ENCODE results near the gene ERC2.

ERC2 gene

GRCh38 chr3:55511895-55512570 lies 956.2 kb downstream of the ERC2 start:
- no peak for TF ChIP-seq GATA3 (IDR thresholded peaks at IDR 0.05; ENCODE audit: low read depth, low read length)
- TF ChIP-seq GATA2 (IDR thresholded peaks at IDR 0.05; ENCODE audit: low read depth, low read length): no peak

GRCh38 chr3:55508335-55508734 lies 959.9 kb downstream of the ERC2 start:
- TF ChIP-seq GATA3 (IDR thresholded peaks at IDR 0.05; ENCODE audit: low read depth, low read length): no peak
- TF ChIP-seq GATA2 (IDR thresholded peaks at IDR 0.05; ENCODE audit: low read depth, low read length): no peak

- no peak for TF ChIP-seq GATA3 (IDR thresholded peaks at IDR 0.05; ENCODE audit: low read depth, low read length)
- no peak for TF ChIP-seq GATA2 (IDR thresholded peaks at IDR 0.05; ENCODE audit: low read depth, low read length)
These were observed 960.5 kb downstream of the ERC2 start for GRCh38 chr3:55507808-55508207.

GRCh38 chr3:55505776-55506175 lies 962.5 kb downstream of the ERC2 start:
- no peak for TF ChIP-seq GATA3 (IDR thresholded peaks at IDR 0.05; ENCODE audit: low read depth, low read length)
- TF ChIP-seq GATA2 (IDR thresholded peaks at IDR 0.05; ENCODE audit: low read depth, low read length): no peak

GRCh38 chr3:55501905-55502304 lies 966.4 kb downstream of the ERC2 start:
- TF ChIP-seq GATA2 (IDR thresholded peaks at IDR 0.05; ENCODE audit: low read depth, low read length) (no peak), GATA3 (IDR thresholded peaks at IDR 0.05; ENCODE audit: low read depth, low read length) (no peak)

GRCh38 chr3:55500555-55501330 lies 967.5 kb downstream of the ERC2 start:
- TF ChIP-seq GATA3 (IDR thresholded peaks at IDR 0.05; ENCODE audit: low read depth, low read length) (no peak), GATA2 (IDR thresholded peaks at IDR 0.05; ENCODE audit: low read depth, low read length) (no peak)

GRCh38 chr3:55498520-55498919 lies 969.7 kb downstream of the ERC2 start:
- TF ChIP-seq GATA3 (IDR thresholded peaks at IDR 0.05; ENCODE audit: low read depth, low read length): no peak

GRCh38 chr3:55497250-55497649 lies 971.0 kb downstream of the ERC2 start:
- TF ChIP-seq GATA2 (IDR thresholded peaks at IDR 0.05; ENCODE audit: low read depth, low read length) (no peak), GATA3 (IDR thresholded peaks at IDR 0.05; ENCODE audit: low read depth, low read length) (no peak)

GRCh38 chr3:55494976-55495375 lies 973.3 kb downstream of the ERC2 start:
- TF ChIP-seq GATA2 (IDR thresholded peaks at IDR 0.05; ENCODE audit: low read depth, low read length) (no peak), GATA3 (IDR thresholded peaks at IDR 0.05; ENCODE audit: low read depth, low read length) (no peak)

GRCh38 chr3:55492976-55493375 lies 975.3 kb downstream of the ERC2 start:
- TF ChIP-seq GATA3 (IDR thresholded peaks at IDR 0.05; ENCODE audit: low read depth, low read length) (no peak), GATA2 (IDR thresholded peaks at IDR 0.05; ENCODE audit: low read depth, low read length) (no peak)

- no peak for TF ChIP-seq GATA3 (IDR thresholded peaks at IDR 0.05; ENCODE audit: low read depth, low read length)
- TF ChIP-seq GATA2 (IDR thresholded peaks at IDR 0.05; ENCODE audit: low read depth, low read length): peak; percentile 75
These were observed 976.9 kb downstream of the ERC2 start for GRCh38 chr3:55491296-55491816.

GRCh38 chr3:55490276-55490913 lies 977.9 kb downstream of the ERC2 start:
- TF ChIP-seq GATA2 (IDR thresholded peaks at IDR 0.05; ENCODE audit: low read depth, low read length): no peak
- no peak for TF ChIP-seq GATA3 (IDR thresholded peaks at IDR 0.05; ENCODE audit: low read depth, low read length)

- TF ChIP-seq GATA3 (IDR thresholded peaks at IDR 0.05; ENCODE audit: low read depth, low read length) (no peak), GATA2 (IDR thresholded peaks at IDR 0.05; ENCODE audit: low read depth, low read length) (no peak)
These were observed 978.5 kb downstream of the ERC2 start for GRCh38 chr3:55489798-55490132.

GRCh38 chr3:55488398-55489055 lies 979.7 kb downstream of the ERC2 start:
- TF ChIP-seq GATA3 (IDR thresholded peaks at IDR 0.05; ENCODE audit: low read depth, low read length): no peak
- TF ChIP-seq GATA2 (IDR thresholded peaks at IDR 0.05; ENCODE audit: low read depth, low read length): no peak

Data from SH-SY5Y (cell line).